HCT116 (cell line): Measurements from ENCODE around the gene PIP4K2C. TPM values are rescaled to one million over a fixed set of nuclear protein-coding genes. Genes with fewer than 3 reads are reported as not detected.

Source experiments
- ATAC-seq: fragments of 200-7000 bp; cut with Tn5 transposase; 2 replicates; pipeline ENCODE4 v1.9.1; 2020; ENCODE audit warnings: mild to moderate bottlenecking, moderate library complexity
- BruUV-seq: library from RNA; stranded (reverse); fragments of 400-500 nt; replicated peaks from 2 replicates; lab custom pipeline; 2021; lab: Mats Ljungman, UMichigan
- CTCF ChIA-PET: fragments of 300-600 bp; sonication (Branson Sonifier 250); formaldehyde crosslinking; loops from one replicate; lab custom pipeline; 2021; ENCODE audit warnings: antibody characterized with exemption; lab: Charles Lee
- POLR2A ChIA-PET: fragments of 300-600, 350-600 bp; sonication (Branson Sonifier 250); formaldehyde crosslinking; loops from one replicate; lab custom pipeline; 2021; ENCODE audit warnings: antibody characterized with exemption; lab: Charles Lee
- RAD21 ChIA-PET, 2 experiments: fragments of 300-600 bp; sonication (Branson Sonifier 250); formaldehyde crosslinking; loops; one replicate each; lab custom pipeline; 2023; ENCODE audit warnings: low total read pairs in 2 of 2; ENCODE audit not compliant: uncharacterized antibody in 2 of 2, unreplicated experiment in 2 of 2, low non-redundant PET in 1 of 2; lab: Charles Lee
- DNase-seq: peaks from one replicate; pipeline ENCODE4 v3.0.0-alpha.2; 2010; ENCODE audit warnings: low read depth, low spot score
- H2AFZ ChIP-seq: fragments of 200-600 bp; shearing (Covaris generic), sonication (generic); 2 replicates; pipeline ENCODE4 v1.6.1; 2017; ENCODE audit warnings: low read depth, mixed run types, mixed read lengths, antibody characterized with exemption, low read length; ENCODE audit not compliant: poor library complexity, severe bottlenecking
- H3K27ac ChIP-seq: 2 replicates; pipeline ENCODE4 v1.5.1; 2012; ENCODE audit warnings: low read depth, low read length
- H3K27me3 ChIP-seq: fragments of 200-600 bp; sonication (generic); 2 replicates; pipeline ENCODE4 v1.6.1; 2016; ENCODE audit warnings: mixed run types, low read length, mixed read lengths; ENCODE audit not compliant: insufficient read depth
- H3K36me3 ChIP-seq, 2 experiments: fragments of 200-500 bp in 1 of 2; fragments of 200-600 bp in 1 of 2; sonication (Bioruptor generic) in 1 of 2; sonication (generic) in 1 of 2; 2 replicates each; pipeline versions ENCODE4 v1.5.1 to v1.6.1; 2014 to 2016; ENCODE audit warnings: low read length in 2 of 2, inconsistent platforms in 1 of 2, mixed read lengths in 1 of 2, mixed run types in 1 of 2; ENCODE audit not compliant: insufficient read depth in 2 of 2, control insufficient read depth in 1 of 2
- H3K4me1 ChIP-seq, 2 experiments: fragments of 200-600 bp in 1 of 2; sonication (generic) in 1 of 2; 2 replicates each; pipeline versions ENCODE4 v1.5.1 to v1.6.1; 2012 to 2017; ENCODE audit warnings: low read length in 2 of 2, inconsistent platforms in 1 of 2, mild to moderate bottlenecking in 1 of 2, mixed read lengths in 1 of 2, mixed run types in 1 of 2, moderate library complexity in 1 of 2; ENCODE audit not compliant: insufficient read depth in 2 of 2, control insufficient read depth in 1 of 2
- H3K4me2 ChIP-seq: fragments of 200-600 bp; sonication (generic); 2 replicates; pipeline ENCODE4 v1.6.1; 2017; ENCODE audit warnings: mixed run types, low read length, mixed read lengths
- H3K4me3 ChIP-seq, 2 experiments: fragments of 200-600 bp in 1 of 2; sonication (generic) in 1 of 2; replicated peaks in 1 of 2; 2 replicates each; pipeline ENCODE4 v1.5.1; 2011 to 2016; ENCODE audit warnings: low read length in 2 of 2, control low read depth in 1 of 2, low read depth in 1 of 2, mild to moderate bottlenecking in 1 of 2, mixed read lengths in 1 of 2, mixed run types in 1 of 2
- H3K79me2 ChIP-seq: fragments of 200-600 bp; sonication (generic); 2 replicates; pipeline ENCODE4 v1.6.1; 2017; ENCODE audit warnings: mild to moderate bottlenecking, mixed run types, low read length, moderate library complexity, mixed read lengths; ENCODE audit not compliant: insufficient read depth
- H3K9ac ChIP-seq: fragments of 200-600 bp; sonication (generic); 2 replicates; pipeline ENCODE4 v1.6.1; 2016; ENCODE audit warnings: low read length, mixed read lengths
- H3K9me2 ChIP-seq: fragments of 200-600 bp; sonication (generic), shearing (Covaris generic); 2 replicates; pipeline ENCODE4 v1.6.1; 2017; ENCODE audit warnings: mixed run types, mild to moderate bottlenecking, moderate library complexity; ENCODE audit not compliant: insufficient read depth
- H3K9me3 ChIP-seq, 2 experiments: fragments of 200-500 bp in 1 of 2; fragments of 200-600 bp in 1 of 2; sonication (Bioruptor generic) in 1 of 2; sonication (generic) in 1 of 2; 2 replicates each; pipeline ENCODE4 v1.6.1; 2014 to 2017; ENCODE audit warnings: low read length in 2 of 2, mixed read lengths in 2 of 2, inconsistent platforms in 1 of 2, low read depth in 1 of 2, mild to moderate bottlenecking in 1 of 2, mixed run types in 1 of 2, moderate library complexity in 1 of 2; ENCODE audit not compliant: control insufficient read depth in 1 of 2, insufficient read depth in 1 of 2
- H4K20me1 ChIP-seq: fragments of 200-600 bp; sonication (generic), shearing (Covaris generic); 2 replicates; pipeline ENCODE4 v1.6.1; 2017; ENCODE audit warnings: mixed run types, mild to moderate bottlenecking, moderate library complexity; ENCODE audit not compliant: insufficient read depth
- ATF3 ChIP-seq: IDR thresholded peaks from 2 replicates; pipeline ENCODE4 v1.6.1; 2012
- ELF1 ChIP-seq: IDR thresholded peaks from 2 replicates; pipeline ENCODE4 v1.6.1; 2012; ENCODE audit warnings: low read depth, borderline replicate concordance
- EZH2 ChIP-seq: fragments of 200-600 bp; sonication (generic); IDR thresholded peaks from 2 replicates; pipeline ENCODE4 v1.6.1; 2017; ENCODE audit warnings: antibody characterized with exemption, mixed run types
- FOSL1 ChIP-seq: IDR thresholded peaks from 2 replicates; pipeline ENCODE4 v1.6.1; 2012; ENCODE audit warnings: low read depth
- POLR2A ChIP-seq: IDR thresholded peaks from 2 replicates; pipeline ENCODE4 v1.7.0; 2011; ENCODE audit warnings: borderline replicate concordance; ENCODE audit not compliant: insufficient read depth, insufficient read length; ENCODE audit errors: extremely low read depth
- RAD21 ChIP-seq: IDR thresholded peaks from 2 replicates; pipeline ENCODE4 v1.6.1; 2012; ENCODE audit warnings: low read depth, mild to moderate bottlenecking
- REST ChIP-seq: IDR thresholded peaks from 2 replicates; pipeline ENCODE4 v1.6.1; 2012; ENCODE audit warnings: low read depth
- SP1 ChIP-seq: IDR thresholded peaks from 2 replicates; pipeline ENCODE4 v1.6.1; 2012; ENCODE audit warnings: low read depth
- TCF7L2 ChIP-seq: IDR thresholded peaks from 2 replicates; pipeline ENCODE4 v1.7.0; 2011; ENCODE audit warnings: borderline replicate concordance, inconsistent platforms; ENCODE audit not compliant: insufficient read depth, insufficient read length; ENCODE audit errors: extremely low read depth
- YY1 ChIP-seq: IDR thresholded peaks from 2 replicates; pipeline ENCODE4 v1.6.1; 2011; ENCODE audit warnings: low read length, low read depth, moderate library complexity, mild to moderate bottlenecking; ENCODE audit not compliant: insufficient replicate concordance; ENCODE audit errors: extremely low read depth
- ZFX ChIP-seq: fragments of 450-650 bp; IDR thresholded peaks from 2 replicates; pipeline ENCODE4 v1.6.1; 2017
- intact Hi-C: fragments of 100-400 bp; cut with micrococcal nuclease; formaldehyde crosslinking; loops from 2 replicates; pipeline ENCODE4 v1.10.0; 2022
- total RNA-seq: library from RNA; stranded (reverse); gene quantifications from one replicate; pipeline ENCODE4 v1.2.1, GENCODE V29; 2021; ENCODE audit not compliant: unreplicated experiment

Gene PIP4K2C
- total RNA-seq, 1 experiment from 2014 or later = 38.4 TPM

- H3K4me2 ChIP-seq = no peak overlapping the region
- TF ChIP-seq POLR2A = no peak
- no peak for TF ChIP-seq RAD21
- no peak for TF ChIP-seq REST
- TF ChIP-seq TCF7L2 = no peak
- TF ChIP-seq ZFX = no peak
- no peak for TF ChIP-seq EZH2
- no peak for TF ChIP-seq YY1
- TF ChIP-seq ELF1 = no peak
- TF ChIP-seq SP1 = no peak
- TF ChIP-seq ATF3 = no peak
- no peak for TF ChIP-seq FOSL1
- no peaks in the 10 kb centered on the region for H4K20me1 ChIP-seq
- intact Hi-C loops = no loop called here
- no peaks in the 10 kb centered on the region for H3K79me2 ChIP-seq
- ChIA-PET POLR2A (no interaction called here), RAD21 (no interaction called here), CTCF (no interaction called here)
- H3K4me1 ChIP-seq = peaks cover 3 to 8% of the 10 kb centered on the region in 2 experiments; a peak in 3 of 4 replicates
- H3K9ac ChIP-seq = no peak overlapping the region
- BruUV-seq = no TSS peak
- no peak overlapping the region for H3K27ac ChIP-seq
- ATAC-seq (no peak), DNase-seq (no peak)
- H3K36me3 ChIP-seq = no peaks in the 10 kb centered on the region; a peak in 1 of 4 replicates
- H3K9me3 ChIP-seq = no peaks in the 10 kb centered on the region
- H3K27me3 ChIP-seq = no peaks in the 10 kb centered on the region
- no peak overlapping the region for H2AFZ ChIP-seq
- H3K4me3 ChIP-seq = no peak overlapping the region
- no peaks in the 10 kb centered on the region for H3K9me2 ChIP-seq
These were observed 4.9 kb upstream of the PIP4K2C start for GRCh38 chr12:57586128-57586527.
